ENCODE data around the gene KIF16B. TPM values are rescaled to one million over a fixed set of nuclear protein-coding genes. Genes with fewer than 3 reads are reported as not detected.

KIF16B gene
- total and polyA plus RNA-seq, 9 of the 15 experiments (the other 6 are each of a cell fraction or from before 2014, with no cell fraction given) = 1.00 to 10.6 (median 8.5) TPM

- Histone ChIP-seq H3K27me3 (ENCODE audit: control insufficient read depth in 2 of 2, insufficient read depth in 2 of 2, low read length in 2 of 2) (no peaks in the 10 kb centered on the region), H3K9me1 (ENCODE audit: control insufficient read depth, insufficient read depth, low read length) (no peaks in the 10 kb centered on the region), H3K27ac (ENCODE audit: extremely low read depth, low read depth, low read length) (no peak overlapping the region), H2AFZ (ENCODE audit: low read depth, low read length) (no peak overlapping the region), H3K4me2 (ENCODE audit: insufficient read depth, low read length) (no peak overlapping the region), H3K4me3 (no peak overlapping the region), H3K79me2 (ENCODE audit: control insufficient read depth, insufficient read depth, low read length) (no peaks in the 10 kb centered on the region), H4K20me1 (replicated peaks; ENCODE audit: control insufficient read depth, insufficient read depth, low read length) (no peaks in the 10 kb centered on the region), H3K9ac (ENCODE audit: insufficient read depth in 1 of 2, low read depth in 2 of 2, low read length in 2 of 2) (no peak overlapping the region), H3K36me3 (ENCODE audit: control insufficient read depth, insufficient read depth, low read length) (no peaks in the 10 kb centered on the region), H3K9me3 (replicated peaks; ENCODE audit: control insufficient read depth, insufficient read depth, low read depth, low read length) (no peaks in the 10 kb centered on the region), H3K4me1 (replicated peaks in 1 of 2; ENCODE audit: control insufficient read depth in 2 of 2, insufficient read depth in 2 of 2, low read length in 2 of 2) (no peaks in the 10 kb centered on the region)
- FAIRE-seq (no peak), ATAC-seq (no peak), DNase-seq (ENCODE audit: extremely low read depth in 1 of 4, low spot score in 3 of 4) (no peak)
- in situ Hi-C loops (cut with MboI) (no loop called here), intact Hi-C loops (cut with micrococcal nuclease) (no loop called here)
- BruUV-seq (replicated peaks) = no TSS peak
- CTCF ChIA-PET (ENCODE audit: low intra/inter-chr PET ratio) = no interaction called here
- POLR2A ChIA-PET = no interaction called here
- 80% methylated on average over 1 of the region's 1 CpG for WGBS (ENCODE audit: insufficient coverage, low coverage, missing lambda C conversion rate)
- TF ChIP-seq E4F1 (CRISPR knock-in tag; IDR thresholded peaks at IDR 0.05; ENCODE audit: borderline replicate concordance) = no peak
- TF ChIP-seq MCM2 (IDR thresholded peaks at IDR 0.05; ENCODE audit: low read depth) = no peak
- no peak for TF ChIP-seq MECOM (CRISPR knock-in tag; IDR thresholded peaks at IDR 0.05)
- TF ChIP-seq HBP1 (CRISPR knock-in tag; IDR thresholded peaks at IDR 0.05) = no peak
- no peak for TF ChIP-seq NCOA6 (IDR thresholded peaks at IDR 0.05)
- TF ChIP-seq NBN (IDR thresholded peaks at IDR 0.05; ENCODE audit: low read depth) = no peak
- no peak for TF ChIP-seq ARID1B (IDR thresholded peaks at IDR 0.05)
- TF ChIP-seq FOXO4 (CRISPR knock-in tag; IDR thresholded peaks at IDR 0.05) = no peak
- TF ChIP-seq ZNF518B (CRISPR knock-in tag; IDR thresholded peaks at IDR 0.05) = no peak
- no peak for TF ChIP-seq LARP7 (IDR thresholded peaks at IDR 0.05)
- no peak for TF ChIP-seq ARHGAP35 (IDR thresholded peaks at IDR 0.05; ENCODE audit: partially characterized antibody)
- no peak for TF ChIP-seq PTBP1 (IDR thresholded peaks at IDR 0.05; ENCODE audit: low read depth, low read length)
- TF ChIP-seq ZNF785 (CRISPR knock-in tag; IDR thresholded peaks at IDR 0.05) = no peak
- no peak for TF ChIP-seq ZC3H8 (IDR thresholded peaks at IDR 0.05)
- no peak for TF ChIP-seq FOXK2 (conservative IDR thresholded peaks at IDR 0.05 in 1 of 2, IDR thresholded peaks at IDR 0.05 in 1 of 2; ENCODE audit: low read depth in 2 of 2)
Observed at GRCh38 chr20:16311756-16312155, 261.5 kb downstream of the KIF16B start.
